Caki2 (cell line): ENCODE results near the gene PFKFB2. TPM values are rescaled to one million over a fixed set of nuclear protein-coding genes. Genes with fewer than 3 reads are reported as not detected.

Experiments used
- DNase-seq: peaks from one replicate; pipeline ENCODE4 v3.0.0-alpha.2; 2015; ENCODE audit warnings: low read depth
- in situ Hi-C: cut with HindIII; loops from 2 replicates; pipeline ENCODE4 v1.10.0; 2016; ENCODE audit warnings: low sequenced_read_pairs, low pct_unique_long_range_greater_than_20kb, mixed read lengths
- total RNA-seq: library from RNA; depleted of rRNA; stranded (reverse); fragments of >200 nt; shearing (Covaris generic); gene quantifications from 2 replicates; pipeline ENCODE4 v1.2.3, GENCODE V29; 2014; ENCODE audit warnings: low replicate concordance; rRNA removed

PFKFB2 gene
- total RNA-seq, 1 experiment from 2014 or later, result 4.0 TPM

- in situ Hi-C loops, result no loop called here
Measured at GRCh38 chr1:207103892-207104373, 50.9 kb downstream of the PFKFB2 start, which contains the start of gene C4BPA. Gene C4BPA (plus strand): TSS chr1:207104233. CDS start chr1:207113026, 8,793 bp downstream.

GRCh38 chr1:207109004-207109403, 55.9 kb downstream of the PFKFB2 start:
- in situ Hi-C loops, result no loop called here
- no peak for DNase-seq

More at GRCh38 chr1:207103892-207104373, 50.9 kb downstream of the PFKFB2 start, which contains the start of gene C4BPA:
- peak; percentile 27 for DNase-seq

- in situ Hi-C loops, result no loop called here
- no peak for DNase-seq
Measured at GRCh38 chr1:207112616-207113296, 59.7 kb downstream of the PFKFB2 start.

- DNase-seq, result no peak
- in situ Hi-C loops, result no loop called here
Measured at GRCh38 chr1:207115269-207115668, 62.2 kb downstream of the PFKFB2 start.

GRCh38 chr1:207124389-207124788, 71.3 kb downstream of the PFKFB2 start:
- in situ Hi-C loops, result no loop called here
- DNase-seq, result no peak

- no peak for DNase-seq
- in situ Hi-C loops, result no loop called here
Measured at GRCh38 chr1:207128336-207128921, 75.4 kb downstream of the PFKFB2 start.

- in situ Hi-C loops, result no loop called here
- no peak for DNase-seq
Measured at GRCh38 chr1:207129053-207129452, 76.0 kb downstream of the PFKFB2 start.

Other genes with a start within 250 kb of the PFKFB2 start
- not detected in 2 replicates for gene IL20, start 187.7 kb upstream of the PFKFB2 start, total RNA-seq
- not detected in 2 replicates for gene IL24, start 155.8 kb upstream of the PFKFB2 start, total RNA-seq
- not detected in 2 replicates for gene FCMR, start 131.3 kb upstream of the PFKFB2 start, total RNA-seq
- not detected in 2 replicates for gene PIGR, start 106.8 kb upstream of the PFKFB2 start, total RNA-seq
- gene FCAMR, start 82.8 kb upstream of the PFKFB2 start, total RNA-seq, result 0.14 TPM in 1 of 2 replicates, not detected in the other
- 1.7 TPM in 2 replicates for gene C1orf116, start 20.5 kb upstream of the PFKFB2 start, total RNA-seq
- gene YOD1, start 2.1 kb upstream of the PFKFB2 start, total RNA-seq, result 2.3 and 2.9 TPM in 2 replicates
- gene C4BPB, start 35.6 kb downstream of the PFKFB2 start, total RNA-seq, result not detected in 2 replicates
- gene C4BPA, start 51.0 kb downstream of the PFKFB2 start, total RNA-seq, result not detected in 2 replicates